GM21528 (cell line): ENCODE data around the gene BRSK2.
"Not testable (repeated sequence)": the region's sequence is repeated elsewhere in the genome, so short reads cannot be mapped to it uniquely, and the experiment has no call there.

Source experiments
- ATAC-seq: cut with Tn5 transposase; IDR thresholded peaks from one replicate; pipeline ENCODE4 v1.9.1; 2021; ENCODE audit warnings: mild to moderate bottlenecking, moderate library complexity; ENCODE audit not compliant: unreplicated experiment, low FRiP score

Gene BRSK2

GRCh38 chr11:1389932-1390568 is at the start of gene BRSK2:
BRSK2 (plus strand) TSS chr11:1389934; CDS start chr11:1390285, 351 bp downstream.
- no peak for ATAC-seq

- ATAC-seq: no peak
Measured at GRCh38 chr11:1340111-1340510, 49.6 kb upstream of the BRSK2 start.

- not testable (repeated sequence) for ATAC-seq
Measured at GRCh38 chr11:1341226-1341625, 48.5 kb upstream of the BRSK2 start.

GRCh38 chr11:1341928-1342524 is 47.7 kb upstream of the BRSK2 start:
- ATAC-seq: no peak

GRCh38 chr11:1342946-1343345 is 46.8 kb upstream of the BRSK2 start:
- no peak for ATAC-seq

GRCh38 chr11:1343391-1344055 is 46.2 kb upstream of the BRSK2 start:
- ATAC-seq: no peak

- no peak for ATAC-seq
Measured at GRCh38 chr11:1344056-1344635, 45.6 kb upstream of the BRSK2 start.

- no peak for ATAC-seq
Measured at GRCh38 chr11:1345737-1346513, 43.8 kb upstream of the BRSK2 start.

GRCh38 chr11:1346669-1347390 is 42.9 kb upstream of the BRSK2 start:
- no peak for ATAC-seq

GRCh38 chr11:1347411-1347999 is 42.2 kb upstream of the BRSK2 start:
- ATAC-seq: not testable (repeated sequence)

- ATAC-seq: no peak
Measured at GRCh38 chr11:1348146-1348795, 41.5 kb upstream of the BRSK2 start.

GRCh38 chr11:1348796-1349326 is 40.9 kb upstream of the BRSK2 start:
- no peak for ATAC-seq

GRCh38 chr11:1349327-1350041 is 40.2 kb upstream of the BRSK2 start:
- ATAC-seq: no peak

GRCh38 chr11:1350086-1350725 is 39.5 kb upstream of the BRSK2 start:
- no peak for ATAC-seq

- ATAC-seq: no peak
Measured at GRCh38 chr11:1351278-1351937, 38.3 kb upstream of the BRSK2 start.

- no peak for ATAC-seq
Measured at GRCh38 chr11:1352696-1353382, 36.9 kb upstream of the BRSK2 start.
